Thyroid gland (tissue), 4 donors: Measurements from ENCODE around the gene GPC6. TPM values are rescaled to one million over a fixed set of nuclear protein-coding genes. Genes with fewer than 3 reads are reported as not detected.

Source experiments
- DNase-seq, 2 donors: peaks; one replicate each; pipeline ENCODE4 v3.0.0-alpha.2; 2019
- H3K27ac ChIP-seq, 3 donors: fragments of 200-600 bp; sonication (generic); 1 replicate in 2 of 3; 2 replicates in 1 of 3; pipeline ENCODE4 v1.5.1; 2016 to 2019; ENCODE audit warnings: mild to moderate bottlenecking in 1 of 3, moderate library complexity in 1 of 3
- H3K27me3 ChIP-seq: fragments of 200-600 bp; sonication (generic); one replicate; pipeline ENCODE4 v1.5.1; 2019
- H3K36me3 ChIP-seq, 2 donors: fragments of 200-600 bp; sonication (generic); one replicate each; pipeline ENCODE4 v1.5.1; 2016 to 2019
- H3K4me1 ChIP-seq, 2 donors: fragments of 200-600 bp; sonication (generic); one replicate each; pipeline ENCODE4 v1.5.1; 2017 to 2019
- H3K4me3 ChIP-seq, 3 donors: fragments of 200-600 bp; sonication (generic); replicated peaks in 1 of 3; 1 replicate in 2 of 3; 2 replicates in 1 of 3; pipeline ENCODE4 v1.5.1; 2016; ENCODE audit warnings: mild to moderate bottlenecking in 1 of 3
- H3K9me3 ChIP-seq: fragments of 200-600 bp; sonication (generic); one replicate; pipeline ENCODE4 v1.5.1; 2017
- CTCF ChIP-seq, 6 experiments: fragments of 200-600 bp in 3 of 6; fragments of 450-650 bp in 3 of 6; sonication (generic) in 3 of 6; IDR thresholded peaks; one replicate each; pipeline ENCODE4 v1.5.1; 2016 to 2019; ENCODE audit warnings: antibody characterized with exemption in 6 of 6, mild to moderate bottlenecking in 2 of 6, inconsistent platforms in 1 of 6, moderate library complexity in 1 of 6
- POLR2A ChIP-seq, 2 donors: fragments of 450-650 bp; IDR thresholded peaks; one replicate each; pipeline ENCODE4 v1.6.1; 2017; ENCODE audit warnings: antibody characterized with exemption in 2 of 2, mild to moderate bottlenecking in 2 of 2, moderate library complexity in 1 of 2
- WGBS, 2 donors: methylation state at CpG; one replicate each; pipeline ENCODE4 v1.1.5; 2017; 5-methylcytosine and 5-hydroxymethylcytosine counted together
- intact Hi-C: fragments of 100-400 bp; cut with DNase I; formaldehyde crosslinking; loops from one replicate; pipeline ENCODE4 v1.15.1; 2023
- total RNA-seq, 4 donors: library from RNA; depleted of rRNA; stranded (reverse); fragments of >200 nt; gene quantifications; one replicate each; pipeline ENCODE4 v1.2.3, GENCODE V29; 2016

The GPC6 gene
- total RNA-seq, 4 donors from 2014 or later = 2.8 to 13.4 (median 7.5) TPM

DNA sequence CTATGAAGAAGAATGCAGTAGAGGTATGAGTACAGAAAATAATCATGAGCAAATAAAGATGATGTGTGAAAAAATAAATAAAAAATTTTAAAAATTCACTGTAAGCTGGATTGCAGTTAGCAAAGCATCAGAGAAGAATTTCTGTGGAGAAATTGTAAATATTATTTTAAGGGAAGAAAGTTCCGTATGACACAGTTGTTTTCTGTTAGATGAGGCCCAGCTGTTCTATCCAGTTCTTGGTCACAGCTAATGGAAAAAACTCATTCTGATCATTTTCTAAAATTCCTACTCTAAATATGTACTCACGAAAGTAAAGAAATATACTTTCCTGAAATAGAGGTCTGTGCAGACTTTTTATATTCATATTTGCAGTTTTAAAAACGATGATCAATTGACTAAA, 674.1 kb downstream of the GPC6 start:
- DNase-seq = no peak
- H3K36me3 ChIP-seq = no peaks in the 10 kb centered on the region
- no peak overlapping the region for H3K27ac ChIP-seq
- H3K9me3 ChIP-seq = no peaks in the 10 kb centered on the region
- intact Hi-C loops = no loop called here
- no peak overlapping the region for H3K4me3 ChIP-seq
- no peaks in the 10 kb centered on the region for H3K4me1 ChIP-seq
- WGBS, 2 donors = 78 to 81% methylated on average over 3 of the region's 3 CpGs
- TF ChIP-seq CTCF (IDR thresholded peaks at IDR 0.05) (no peak), POLR2A (IDR thresholded peaks at IDR 0.05) (no peak)
- no peaks in the 10 kb centered on the region for H3K27me3 ChIP-seq

GRCh38 chr13:93903909-93904308, 677.3 kb downstream of the GPC6 start:
- no peak for TF ChIP-seq POLR2A (IDR thresholded peaks at IDR 0.05)
- no peak for TF ChIP-seq CTCF (IDR thresholded peaks at IDR 0.05)
- no peak for DNase-seq
- no peak overlapping the region for H3K27ac ChIP-seq
- no peaks in the 10 kb centered on the region for H3K27me3 ChIP-seq
- intact Hi-C loops = no loop called here
- no peaks in the 10 kb centered on the region for H3K36me3 ChIP-seq
- H3K9me3 ChIP-seq = no peaks in the 10 kb centered on the region
- H3K4me3 ChIP-seq = no peak overlapping the region
- WGBS, 2 donors = 75 to 83% methylated on average over 3 of the region's 3 CpGs
- no peaks in the 10 kb centered on the region for H3K4me1 ChIP-seq

GRCh38 chr13:93915269-93915809, 688.7 kb downstream of the GPC6 start:
- intact Hi-C loops = no loop called here
- TF ChIP-seq CTCF (IDR thresholded peaks at IDR 0.05) (no peak), POLR2A (IDR thresholded peaks at IDR 0.05) (no peak)
- Histone ChIP-seq H3K4me1 (no peaks in the 10 kb centered on the region), H3K27me3 (no peaks in the 10 kb centered on the region), H3K36me3 (no peaks in the 10 kb centered on the region), H3K9me3 (no peaks in the 10 kb centered on the region), H3K4me3 (no peak overlapping the region), H3K27ac (no peak overlapping the region)
- 72 to 77% methylated on average over 1 of the region's 1 CpG for WGBS, 2 donors
- no peak for DNase-seq

GRCh38 chr13:93922063-93922855, 695.7 kb downstream of the GPC6 start:
- H3K4me3 ChIP-seq = no peak overlapping the region
- H3K9me3 ChIP-seq = no peaks in the 10 kb centered on the region
- no peak for TF ChIP-seq POLR2A (IDR thresholded peaks at IDR 0.05)
- no peak for TF ChIP-seq CTCF (IDR thresholded peaks at IDR 0.05)
- DNase-seq = no peak
- 79 to 82% methylated on average over 5 of the region's 5 CpGs for WGBS, 2 donors
- no peaks in the 10 kb centered on the region for H3K27me3 ChIP-seq
- intact Hi-C loops = no loop called here
- no peaks in the 10 kb centered on the region for H3K4me1 ChIP-seq
- no peaks in the 10 kb centered on the region for H3K36me3 ChIP-seq
- H3K27ac ChIP-seq = no peak overlapping the region

- no peak overlapping the region for H3K27ac ChIP-seq
- H3K27me3 ChIP-seq = no peaks in the 10 kb centered on the region
- DNase-seq = no peak
- WGBS, 2 donors = 87 to 89% methylated on average over 1 of the region's 1 CpG
- intact Hi-C loops = no loop called here
- no peaks in the 10 kb centered on the region for H3K4me1 ChIP-seq
- H3K9me3 ChIP-seq = no peaks in the 10 kb centered on the region
- no peak overlapping the region for H3K4me3 ChIP-seq
- TF ChIP-seq POLR2A (IDR thresholded peaks at IDR 0.05) = no peak
- no peak for TF ChIP-seq CTCF (IDR thresholded peaks at IDR 0.05)
- H3K36me3 ChIP-seq = no peaks in the 10 kb centered on the region
Measured at GRCh38 chr13:93925990-93926389, 699.4 kb downstream of the GPC6 start.
